HG03432 (cell line): ENCODE results near the gene DACH1.

ENCODE experiments used
- ATAC-seq: cut with Tn5 transposase; IDR thresholded peaks from one replicate; pipeline ENCODE4 v1.9.1; 2021; ENCODE audit warnings: mild to moderate bottlenecking, moderate library complexity; ENCODE audit not compliant: unreplicated experiment

The DACH1 gene

GRCh38 chr13:71830736-71831135 is 36.3 kb downstream of the DACH1 start:
- ATAC-seq = no peak

GRCh38 chr13:71830323-71830722 is 36.7 kb downstream of the DACH1 start:
- ATAC-seq = no peak

GRCh38 chr13:71829547-71829946 is 37.5 kb downstream of the DACH1 start:
- no peak for ATAC-seq

DNA sequence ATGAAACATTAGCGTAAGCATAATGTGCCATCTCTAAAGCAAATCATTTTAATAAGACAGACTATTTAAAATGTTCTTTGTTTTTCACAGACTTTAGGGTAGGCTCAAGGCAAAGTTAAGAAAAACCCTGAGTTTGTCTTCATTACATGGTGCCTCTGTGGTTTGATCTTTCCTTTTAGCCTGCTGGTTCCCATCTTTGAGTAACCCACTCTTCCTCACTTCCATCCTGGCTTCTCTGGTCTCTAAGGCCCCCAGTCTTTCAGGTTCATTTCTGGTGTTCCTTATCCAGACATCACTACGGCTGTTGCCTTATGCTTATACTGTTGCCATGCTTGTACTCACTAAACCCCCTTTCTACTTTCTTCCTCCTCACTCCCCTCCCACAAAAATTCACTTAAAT is 38.4 kb downstream of the DACH1 start:
- ATAC-seq = no peak

GRCh38 chr13:71828117-71828516 is 38.9 kb downstream of the DACH1 start:
- ATAC-seq = no peak

DNA sequence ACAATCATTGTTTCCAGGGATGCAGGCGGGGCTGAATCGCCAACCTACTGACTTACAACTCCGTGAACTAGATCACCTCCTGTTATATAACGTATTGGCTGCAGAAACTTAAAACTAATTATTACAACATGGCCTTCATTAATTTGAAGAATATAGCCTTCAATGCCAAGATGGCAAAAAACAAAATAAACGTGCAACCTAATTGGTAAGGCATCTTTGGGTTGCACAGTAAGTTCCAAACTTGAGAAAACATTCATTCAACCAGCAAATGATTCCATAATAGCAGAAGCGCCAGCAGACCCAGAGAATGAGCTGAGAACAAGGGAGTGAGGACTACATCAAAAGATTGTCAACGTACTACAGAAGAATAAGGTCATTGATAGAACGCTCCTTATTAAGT is 39.8 kb downstream of the DACH1 start:
- no peak for ATAC-seq

DNA sequence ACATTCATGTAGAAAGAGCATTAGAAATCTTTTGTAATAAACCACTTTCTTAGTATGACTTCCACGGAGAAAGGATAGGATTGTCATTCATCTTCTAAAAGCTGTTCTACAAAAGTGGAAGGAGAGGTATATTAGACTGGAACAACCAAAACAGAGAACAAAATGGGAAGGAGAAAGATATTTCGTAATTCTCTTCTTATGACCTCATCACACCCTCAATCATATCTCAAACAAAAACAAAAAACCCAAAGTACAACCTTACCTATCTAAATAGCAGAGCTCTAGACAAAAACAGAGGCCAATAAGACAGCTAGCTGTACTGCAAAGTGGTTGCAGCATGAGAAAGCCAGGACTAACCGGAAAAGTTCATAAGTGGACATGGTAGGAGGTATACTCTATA is 46.3 kb downstream of the DACH1 start:
- no peak for ATAC-seq

DNA sequence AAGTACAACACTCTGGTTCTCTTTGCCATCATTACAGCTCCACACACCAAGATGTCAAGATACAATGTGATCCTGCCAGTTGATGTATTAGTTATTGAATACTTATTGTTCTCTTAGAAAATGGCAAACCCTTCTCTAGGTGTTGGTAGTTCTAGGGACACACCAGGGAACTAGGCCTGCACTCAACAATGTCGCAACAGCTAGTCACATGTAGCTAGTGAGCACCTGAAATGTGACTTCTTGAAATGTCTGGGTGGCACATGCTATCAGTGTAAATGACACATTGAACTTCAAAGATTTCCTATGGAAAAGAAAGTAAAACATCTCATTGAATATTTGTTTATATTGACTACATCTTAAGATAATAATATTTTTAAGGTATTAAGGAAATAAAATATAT is 49.7 kb downstream of the DACH1 start:
- ATAC-seq = no peak

DNA sequence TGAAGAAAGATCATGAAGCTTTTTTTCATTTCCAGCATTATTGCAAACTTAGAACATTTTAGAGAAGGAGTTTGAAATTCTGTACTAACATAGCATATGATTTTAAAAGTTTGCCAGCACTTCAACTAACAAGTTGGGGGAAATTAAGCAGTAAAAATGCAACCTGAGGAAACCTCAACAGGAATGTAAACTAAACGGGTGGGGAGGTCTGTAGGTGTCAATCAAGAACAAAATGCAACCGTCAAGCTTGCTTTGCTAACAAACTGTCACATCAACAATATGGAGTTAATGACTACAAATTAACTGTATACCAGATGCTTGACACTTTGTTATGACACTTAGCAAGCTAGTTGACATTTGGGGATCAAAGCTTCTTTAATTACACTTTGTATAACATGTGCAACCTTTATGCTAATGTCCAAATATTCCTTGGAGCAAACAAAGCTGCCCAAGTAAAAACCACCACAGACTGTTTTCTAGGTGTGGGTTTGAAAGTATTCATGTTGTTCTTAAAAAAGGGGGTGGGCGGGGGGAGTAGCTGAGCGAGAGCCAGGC is 52.1 kb downstream of the DACH1 start:
- ATAC-seq = no peak

DNA sequence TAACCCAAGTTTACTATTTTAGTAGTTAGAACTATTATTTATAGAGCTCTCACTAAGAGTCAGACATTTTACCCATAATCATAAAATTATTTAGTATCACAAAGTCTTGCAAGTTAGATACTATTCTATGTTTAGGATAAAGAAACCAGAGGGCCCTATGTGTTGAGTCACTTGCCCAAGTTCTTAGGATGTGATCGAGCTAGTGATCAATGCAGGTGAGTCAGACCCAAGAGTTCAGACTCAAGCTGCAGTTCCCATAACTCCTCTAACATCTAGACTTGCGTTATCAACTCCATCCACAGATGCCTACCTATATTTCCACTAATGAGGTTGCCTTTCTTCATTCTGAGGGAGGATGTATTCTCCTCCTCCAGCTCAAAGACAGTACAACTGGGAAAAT is 53.8 kb downstream of the DACH1 start:
- ATAC-seq = no peak

GRCh38 chr13:71811344-71811743 is 55.7 kb downstream of the DACH1 start:
- ATAC-seq = no peak

DNA sequence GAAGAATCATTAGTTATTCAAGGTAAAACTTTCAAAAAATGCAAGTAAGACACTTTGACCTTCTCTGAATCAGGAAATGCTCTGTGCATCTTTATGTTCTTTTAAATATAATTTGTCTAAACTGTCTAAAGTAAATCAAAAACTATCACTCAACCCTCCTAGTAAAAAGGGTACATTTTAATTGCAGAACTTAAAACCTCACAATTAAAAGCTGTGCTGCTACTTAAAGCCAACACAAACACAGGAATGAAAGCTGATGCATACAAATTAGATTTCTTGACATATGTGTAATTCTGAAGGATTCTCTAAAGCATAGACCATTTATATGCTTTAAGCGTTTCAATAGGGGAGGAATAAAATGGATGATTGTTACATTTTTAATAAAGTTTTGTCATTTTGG is 58.3 kb downstream of the DACH1 start:
- no peak for ATAC-seq

GRCh38 chr13:71806886-71807285 is 60.1 kb downstream of the DACH1 start:
- no peak for ATAC-seq

DNA sequence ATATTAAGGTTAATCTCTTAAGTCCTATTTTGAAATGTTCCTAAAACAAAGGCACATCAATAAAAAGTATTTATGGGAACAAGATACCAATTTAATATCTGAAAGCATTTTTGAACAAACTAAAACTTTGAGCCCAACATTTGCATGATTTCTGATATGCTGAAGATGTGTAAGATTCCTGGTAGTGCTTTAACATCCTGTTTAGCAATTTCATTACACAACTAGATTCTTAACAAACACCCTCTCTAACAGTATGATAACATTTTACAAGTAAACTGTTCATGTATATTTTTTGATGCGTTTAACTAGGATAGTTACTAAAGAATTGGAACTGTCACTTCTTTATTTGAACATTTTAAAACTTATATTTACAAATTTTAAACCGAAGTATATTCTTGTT is 63.9 kb downstream of the DACH1 start:
- ATAC-seq = no peak

- ATAC-seq = no peak
Observed at GRCh38 chr13:71801781-71802180, 65.2 kb downstream of the DACH1 start.

DNA sequence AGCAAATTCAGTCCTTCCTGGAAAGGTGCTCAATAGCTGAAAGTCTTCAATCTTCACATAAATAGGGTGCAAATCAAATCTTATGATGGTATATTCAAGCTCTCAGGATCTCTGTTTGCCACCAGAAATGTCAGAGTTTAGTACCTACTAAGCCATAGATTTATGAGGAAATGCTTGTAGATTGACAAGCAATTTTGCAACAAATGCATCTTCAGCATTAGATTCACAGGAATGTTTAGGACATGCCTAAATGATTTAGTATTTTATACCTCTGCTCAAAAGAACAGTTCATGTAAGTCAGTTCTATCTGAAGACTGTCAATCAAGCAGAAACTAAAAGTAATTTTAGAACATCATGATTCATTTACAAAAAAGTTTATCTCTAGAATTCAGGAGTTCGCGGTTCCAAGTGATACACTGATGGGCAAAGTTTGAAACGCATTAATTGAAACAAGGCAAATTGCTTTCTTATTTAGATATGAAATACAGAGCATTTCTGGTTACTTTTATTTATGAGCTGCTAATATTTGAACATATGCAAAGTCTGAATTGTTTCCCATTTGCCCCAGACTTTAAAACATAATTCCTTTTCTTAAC is 65.7 kb downstream of the DACH1 start:
- ATAC-seq = no peak

DNA sequence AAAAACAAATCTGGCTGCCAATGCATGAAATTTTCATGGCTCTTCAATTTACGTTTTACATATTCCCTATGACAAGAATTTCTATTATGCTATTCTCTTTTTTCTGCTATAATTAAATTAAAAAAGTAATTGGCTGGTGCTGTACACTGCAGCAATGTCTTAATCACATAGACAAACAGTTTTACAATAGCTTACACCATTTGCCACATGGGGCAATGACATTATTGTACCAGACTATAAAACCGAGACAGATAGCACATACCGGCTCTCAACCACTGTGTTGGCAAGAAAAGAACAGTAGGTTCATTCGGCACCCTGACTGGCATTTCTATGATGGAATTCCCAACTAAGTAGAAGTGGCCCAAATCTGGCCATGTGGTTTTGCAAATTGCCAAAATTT is 67.7 kb downstream of the DACH1 start:
- no peak for ATAC-seq

- ATAC-seq = no peak
Observed at GRCh38 chr13:71798707-71799106, 68.3 kb downstream of the DACH1 start.

- no peak for ATAC-seq
Observed at GRCh38 chr13:71797517-71797916, 69.5 kb downstream of the DACH1 start.

- ATAC-seq = no peak
Observed at GRCh38 chr13:71789693-71790329, 77.2 kb downstream of the DACH1 start.

- no peak for ATAC-seq
Observed at GRCh38 chr13:71789037-71789436, 78.0 kb downstream of the DACH1 start.

DNA sequence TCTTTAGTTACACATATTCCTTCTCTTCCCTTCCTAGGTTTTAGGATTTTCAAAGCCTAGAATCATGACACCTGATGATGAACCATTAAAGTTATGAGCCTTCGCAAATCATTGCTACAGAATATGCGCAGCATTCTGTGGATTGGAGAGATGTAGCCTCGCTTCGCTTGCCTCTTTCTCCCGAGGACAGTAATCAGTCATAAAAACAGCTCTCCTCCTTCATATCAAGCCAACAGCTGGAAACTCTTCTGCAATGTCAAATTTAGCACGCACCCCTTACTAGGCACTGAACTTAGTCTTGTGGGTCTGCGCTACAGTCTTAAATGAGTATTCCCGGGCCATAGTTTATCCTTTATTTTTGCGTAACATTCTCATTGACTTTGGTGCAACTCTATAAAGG is 79.6 kb downstream of the DACH1 start:
- ATAC-seq = no peak

DNA sequence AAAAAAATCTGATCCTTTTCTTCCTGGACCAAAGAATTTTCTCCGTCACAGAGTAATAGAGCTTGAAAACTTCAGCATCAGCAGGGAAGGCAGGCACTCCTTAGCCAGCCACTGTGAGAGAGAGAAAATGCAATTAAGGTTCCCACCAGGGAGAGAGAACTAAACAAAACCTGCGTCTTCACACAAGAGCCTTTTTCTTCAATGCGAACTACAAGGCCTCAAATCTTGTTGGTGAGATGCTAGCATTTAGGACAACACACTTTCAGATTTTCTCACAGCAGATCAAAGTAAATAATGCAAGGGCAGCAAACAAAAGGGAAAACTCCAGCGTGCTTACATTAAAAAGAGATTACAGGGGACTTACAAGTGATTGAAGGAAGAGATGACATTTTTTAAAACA is 80.1 kb downstream of the DACH1 start:
- ATAC-seq = no peak
